ENCODE data around the gene OSBPL6.

DNA sequence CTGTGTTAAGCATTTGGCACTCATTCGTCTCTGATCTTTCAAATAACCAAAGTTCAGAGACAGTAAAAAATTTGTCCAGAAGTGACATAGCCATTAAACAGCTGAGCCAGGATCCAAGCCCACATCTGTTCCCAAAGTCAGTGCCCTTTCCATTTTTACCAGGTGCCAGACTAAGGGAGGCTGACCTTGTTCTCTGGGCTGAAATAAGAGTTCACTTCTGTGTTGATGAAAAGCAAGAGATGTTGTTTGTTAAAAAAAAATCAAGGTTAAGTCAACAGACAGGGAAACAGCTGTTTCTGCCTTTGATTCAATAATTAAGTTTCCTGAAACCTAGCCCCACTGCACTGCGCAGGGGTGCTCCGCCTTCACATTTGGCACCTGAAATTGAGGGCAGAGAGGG lies 139.5 kb downstream of the OSBPL6 start:
- TF ChIP-seq, protein P1, sequence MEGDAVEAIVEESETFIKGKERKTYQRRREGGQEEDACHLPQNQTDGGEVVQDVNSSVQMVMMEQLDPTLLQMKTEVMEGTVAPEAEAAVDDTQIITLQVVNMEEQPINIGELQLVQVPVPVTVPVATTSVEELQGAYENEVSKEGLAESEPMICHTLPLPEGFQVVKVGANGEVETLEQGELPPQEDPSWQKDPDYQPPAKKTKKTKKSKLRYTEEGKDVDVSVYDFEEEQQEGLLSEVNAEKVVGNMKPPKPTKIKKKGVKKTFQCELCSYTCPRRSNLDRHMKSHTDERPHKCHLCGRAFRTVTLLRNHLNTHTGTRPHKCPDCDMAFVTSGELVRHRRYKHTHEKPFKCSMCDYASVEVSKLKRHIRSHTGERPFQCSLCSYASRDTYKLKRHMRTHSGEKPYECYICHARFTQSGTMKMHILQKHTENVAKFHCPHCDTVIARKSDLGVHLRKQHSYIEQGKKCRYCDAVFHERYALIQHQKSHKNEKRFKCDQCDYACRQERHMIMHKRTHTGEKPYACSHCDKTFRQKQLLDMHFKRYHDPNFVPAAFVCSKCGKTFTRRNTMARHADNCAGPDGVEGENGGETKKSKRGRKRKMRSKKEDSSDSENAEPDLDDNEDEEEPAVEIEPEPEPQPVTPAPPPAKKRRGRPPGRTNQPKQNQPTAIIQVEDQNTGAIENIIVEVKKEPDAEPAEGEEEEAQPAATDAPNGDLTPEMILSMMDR (conservative IDR thresholded peaks at IDR 0.05 in 1 of 2, IDR thresholded peaks at IDR 0.05 in 1 of 2; ENCODE audit: extremely low read depth in 1 of 2, insufficient read depth in 1 of 2, low read depth in 1 of 2, low read length in 2 of 2): no peak
- TF ChIP-seq EZH2 (IDR thresholded peaks at IDR 0.05; ENCODE audit: borderline replicate concordance, low read length): no peak
